Loucy (cell line): ENCODE data around the gene RORC.

Experiments used
- H2AFZ ChIP-seq: fragments of 200-600 bp; sonication (generic); 2 replicates; pipeline ENCODE4 v1.6.0; 2016; ENCODE audit warnings: antibody characterized with exemption, mild to moderate bottlenecking, low read length, moderate library complexity
- H3F3A ChIP-seq: fragments of 200-600 bp; 2 replicates; pipeline ENCODE4 v1.6.0; 2016; ENCODE audit warnings: antibody characterized with exemption, low read depth, mild to moderate bottlenecking
- H3K27me3 ChIP-seq: fragments of 200-600 bp; sonication (generic); 2 replicates; pipeline ENCODE4 v1.6.1; 2014; ENCODE audit warnings: low read length, mild to moderate bottlenecking; ENCODE audit not compliant: insufficient read depth, poor library complexity, severe bottlenecking
- H3K36me3 ChIP-seq: fragments of 200-600 bp; sonication (generic); 2 replicates; pipeline ENCODE4 v1.6.1; 2016; ENCODE audit warnings: low read length; ENCODE audit not compliant: insufficient read depth
- H3K4me1 ChIP-seq: fragments of 200-600 bp; sonication (generic); 2 replicates; pipeline ENCODE4 v1.5.1; 2014; ENCODE audit warnings: low read length, mild to moderate bottlenecking; ENCODE audit not compliant: insufficient read depth, poor library complexity, severe bottlenecking
- H3K4me2 ChIP-seq: fragments of 200-600 bp; sonication (generic); 2 replicates; pipeline ENCODE4 v1.6.0; 2014; ENCODE audit warnings: antibody characterized with exemption, low read length, low read depth, mild to moderate bottlenecking; ENCODE audit not compliant: poor library complexity, severe bottlenecking
- H3K4me3 ChIP-seq: fragments of 200-600 bp; sonication (generic); 2 replicates; pipeline ENCODE4 v1.5.1; 2014; ENCODE audit warnings: low read length, mild to moderate bottlenecking, mixed read lengths; ENCODE audit not compliant: poor library complexity, severe bottlenecking
- H3K79me2 ChIP-seq: fragments of 200-600 bp; sonication (generic); 2 replicates; pipeline ENCODE4 v1.6.1; 2014; ENCODE audit warnings: low read length; ENCODE audit not compliant: insufficient read depth
- H3K9ac ChIP-seq: fragments of 200-600 bp; sonication (generic); 2 replicates; pipeline ENCODE4 v1.6.0; 2014; ENCODE audit warnings: mild to moderate bottlenecking, low read depth, low read length, moderate library complexity; ENCODE audit not compliant: poor library complexity, severe bottlenecking
- H3K9me2 ChIP-seq: fragments of 200-600 bp; sonication (generic); replicated peaks from 2 replicates; pipeline ENCODE4 v1.6.1; 2016; ENCODE audit warnings: low read depth, low read length, mixed read lengths
- H3K9me3 ChIP-seq: fragments of 200-600 bp; sonication (generic); 2 replicates; pipeline ENCODE4 v1.6.1; 2014; ENCODE audit warnings: mild to moderate bottlenecking, antibody characterized with exemption, low read length, low read depth; ENCODE audit not compliant: insufficient read depth
- H4K20me1 ChIP-seq: fragments of 200-600 bp; sonication (generic); 2 replicates; pipeline ENCODE4 v1.6.0; 2014; ENCODE audit warnings: antibody characterized with exemption, low read length, mild to moderate bottlenecking; ENCODE audit not compliant: insufficient read depth, poor library complexity, severe bottlenecking
- EZH2phosphoT487 ChIP-seq: fragments of 200-600 bp; IDR thresholded peaks from 2 replicates; pipeline ENCODE4 v1.6.1; 2018; ENCODE audit warnings: antibody characterized with exemption, mild to moderate bottlenecking, moderate library complexity, borderline replicate concordance
- TF ChIP-seq, protein P1 (sequence below): fragments of 200-600 bp; sonication (generic); conservative IDR thresholded peaks from 2 replicates; pipeline ENCODE4 v1.5.1; 2014; ENCODE audit warnings: mild to moderate bottlenecking, antibody characterized with exemption, low read length

Gene RORC

DNA sequence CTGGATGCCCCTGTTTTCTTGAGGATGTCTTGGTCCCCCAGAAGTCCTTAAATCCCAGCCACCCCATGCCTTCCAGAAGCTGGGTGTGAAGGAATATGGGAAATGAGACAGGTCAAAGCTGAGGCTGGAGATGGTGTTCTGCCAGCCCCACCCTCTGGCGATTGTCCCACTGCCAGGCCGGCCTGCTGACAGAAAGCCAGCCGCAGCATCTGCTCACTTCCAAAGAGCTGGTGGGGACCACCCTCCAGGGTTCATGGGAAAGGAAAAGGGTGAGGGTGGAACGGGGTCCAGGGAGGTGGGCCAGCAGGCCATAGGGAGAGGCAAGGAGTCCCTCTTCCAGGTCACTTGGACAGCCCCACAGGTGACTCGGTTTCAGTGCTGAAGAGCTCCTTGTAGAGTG is 24.5 kb downstream of the RORC start:
- TF ChIP-seq EZH2phosphoT487, result no peak
- TF ChIP-seq, protein P1, sequence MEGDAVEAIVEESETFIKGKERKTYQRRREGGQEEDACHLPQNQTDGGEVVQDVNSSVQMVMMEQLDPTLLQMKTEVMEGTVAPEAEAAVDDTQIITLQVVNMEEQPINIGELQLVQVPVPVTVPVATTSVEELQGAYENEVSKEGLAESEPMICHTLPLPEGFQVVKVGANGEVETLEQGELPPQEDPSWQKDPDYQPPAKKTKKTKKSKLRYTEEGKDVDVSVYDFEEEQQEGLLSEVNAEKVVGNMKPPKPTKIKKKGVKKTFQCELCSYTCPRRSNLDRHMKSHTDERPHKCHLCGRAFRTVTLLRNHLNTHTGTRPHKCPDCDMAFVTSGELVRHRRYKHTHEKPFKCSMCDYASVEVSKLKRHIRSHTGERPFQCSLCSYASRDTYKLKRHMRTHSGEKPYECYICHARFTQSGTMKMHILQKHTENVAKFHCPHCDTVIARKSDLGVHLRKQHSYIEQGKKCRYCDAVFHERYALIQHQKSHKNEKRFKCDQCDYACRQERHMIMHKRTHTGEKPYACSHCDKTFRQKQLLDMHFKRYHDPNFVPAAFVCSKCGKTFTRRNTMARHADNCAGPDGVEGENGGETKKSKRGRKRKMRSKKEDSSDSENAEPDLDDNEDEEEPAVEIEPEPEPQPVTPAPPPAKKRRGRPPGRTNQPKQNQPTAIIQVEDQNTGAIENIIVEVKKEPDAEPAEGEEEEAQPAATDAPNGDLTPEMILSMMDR, result no peak
- no peak overlapping the region for H3K4me2 ChIP-seq
- H3K4me3 ChIP-seq, result no peak overlapping the region
- H3K79me2 ChIP-seq, result no peaks in the 10 kb centered on the region
- H3K27me3 ChIP-seq, result no peaks in the 10 kb centered on the region
- no peak overlapping the region for H2AFZ ChIP-seq
- H3K9me2 ChIP-seq, result no peaks in the 10 kb centered on the region
- H3K4me1 ChIP-seq, result no peaks in the 10 kb centered on the region
- no peaks in the 10 kb centered on the region for H3K9me3 ChIP-seq
- no peaks in the 10 kb centered on the region for H4K20me1 ChIP-seq
- no peak overlapping the region for H3K9ac ChIP-seq
- no peaks in the 10 kb centered on the region for H3K36me3 ChIP-seq
- H3F3A ChIP-seq, result no peaks in the 10 kb centered on the region

DNA sequence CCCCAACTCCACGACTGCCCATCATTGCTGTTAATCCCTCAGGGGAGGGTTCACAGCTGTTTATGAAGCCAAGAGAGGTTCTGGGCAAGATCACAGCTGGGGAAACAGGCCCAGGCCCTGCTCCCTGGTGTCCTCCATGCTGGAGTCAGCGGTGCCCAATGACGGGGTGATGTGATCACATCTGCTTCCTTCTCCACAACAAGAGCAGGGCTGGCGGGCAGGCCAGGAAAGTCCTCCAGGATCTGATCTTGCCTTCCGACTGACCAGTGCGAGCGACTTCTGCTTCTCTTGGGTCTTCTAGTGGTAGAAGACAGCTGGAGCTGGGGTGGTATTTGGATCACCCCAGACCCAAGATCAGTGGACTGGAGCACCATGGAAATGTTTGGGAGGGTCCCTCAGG is 25.4 kb downstream of the RORC start:
- TF ChIP-seq, protein P1, result no peak
- no peak overlapping the region for H3K4me3 ChIP-seq
- no peak overlapping the region for H3K4me2 ChIP-seq
- H2AFZ ChIP-seq, result no peak overlapping the region
- no peaks in the 10 kb centered on the region for H3K9me3 ChIP-seq
- no peaks in the 10 kb centered on the region for H3K79me2 ChIP-seq
- H3K36me3 ChIP-seq, result no peaks in the 10 kb centered on the region
- no peaks in the 10 kb centered on the region for H3K27me3 ChIP-seq
- H3K4me1 ChIP-seq, result no peaks in the 10 kb centered on the region
- no peaks in the 10 kb centered on the region for H3F3A ChIP-seq
- no peaks in the 10 kb centered on the region for H4K20me1 ChIP-seq
- no peaks in the 10 kb centered on the region for H3K9me2 ChIP-seq
- no peak overlapping the region for H3K9ac ChIP-seq

DNA sequence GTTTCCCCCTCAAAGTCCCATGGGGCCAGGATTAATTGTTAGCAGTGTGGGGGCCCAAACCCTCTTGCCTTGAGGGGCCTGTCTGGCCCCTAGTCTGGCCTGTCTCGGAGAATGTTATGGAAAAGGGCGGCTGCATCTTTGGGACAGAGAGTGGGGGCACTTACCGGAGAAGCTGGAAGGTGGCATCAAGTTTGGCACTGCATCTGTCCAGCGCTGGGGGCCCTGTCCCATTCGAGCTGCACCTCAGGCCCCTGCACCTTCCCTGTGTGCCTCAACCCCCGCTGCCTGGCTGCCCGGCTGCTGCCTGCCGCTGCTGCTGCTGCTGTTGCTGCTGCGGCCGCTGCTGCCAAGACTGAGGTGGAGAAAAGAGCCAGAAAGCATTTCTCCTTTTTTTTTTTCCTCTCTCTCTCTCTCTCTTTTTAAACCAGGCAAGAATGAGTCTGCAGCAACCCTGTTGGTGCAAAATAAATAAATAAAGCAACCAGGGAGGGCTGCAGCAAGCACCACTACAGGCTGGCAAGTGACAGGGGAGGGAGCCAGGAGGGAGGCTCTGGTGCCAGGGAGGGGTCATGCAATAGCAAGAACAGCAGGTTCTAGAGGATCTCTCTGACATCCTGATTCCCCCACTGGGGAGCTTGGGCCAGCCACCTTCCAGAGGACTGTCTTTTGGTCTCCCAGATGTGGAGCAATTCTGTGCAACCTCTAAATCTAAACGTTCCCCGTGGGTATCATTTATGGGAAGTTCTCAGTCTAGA is 26.4 kb downstream of the RORC start, which contains the start of gene LINGO4:
Gene LINGO4 (minus strand): TSS at position 354 of the 755 bp plus-strand sequence. CDS start 2,715 bp downstream, outside the sequence.
- Histone ChIP-seq H3K9ac (no peak within 1 kb of the TSS), H3K4me2 (no peak within 1 kb of the TSS), H2AFZ (no peak within 1 kb of the TSS), H3F3A (no peaks in the 10 kb centered on the region), H3K9me2 (no peaks in the 10 kb centered on the region), H3K79me2 (no peaks in the 10 kb centered on the region), H3K4me1 (no peaks in the 10 kb centered on the region), H3K4me3 (no peak within 1 kb of the TSS), H3K27me3 (no peaks in the 10 kb centered on the region), H3K9me3 (no peaks in the 10 kb centered on the region), H3K36me3 (no peaks in the 10 kb centered on the region), H4K20me1 (no peaks in the 10 kb centered on the region)
- TF ChIP-seq, protein P1, result no peak
- TF ChIP-seq EZH2phosphoT487, result no peak
